Subcutaneous abdominal adipose tissue (tissue), 5 donors: ENCODE measurements around the gene LRIG1.

Experiments used
- H3K27ac ChIP-seq: one replicate; pipeline ENCODE4 v1.7.0; 2013; ENCODE audit warnings: low read depth, mild to moderate bottlenecking, inconsistent platforms, low read length, moderate library complexity
- H3K27me3 ChIP-seq, 5 donors: one replicate each; pipeline ENCODE4 v1.7.0; 2013; ENCODE audit warnings: low read length in 5 of 5, inconsistent platforms in 1 of 5; ENCODE audit not compliant: control insufficient read depth in 5 of 5, insufficient read depth in 4 of 5
- H3K36me3 ChIP-seq, 5 donors: one replicate each; pipeline ENCODE4 v1.7.0; 2013; ENCODE audit warnings: low read length in 5 of 5; ENCODE audit not compliant: control insufficient read depth in 5 of 5, insufficient read depth in 5 of 5
- H3K4me1 ChIP-seq, 5 donors: one replicate each; pipeline ENCODE4 v1.7.0; 2013; ENCODE audit warnings: low read length in 5 of 5, mild to moderate bottlenecking in 3 of 5, moderate library complexity in 1 of 5; ENCODE audit not compliant: control insufficient read depth in 5 of 5, insufficient read depth in 5 of 5
- H3K4me3 ChIP-seq, 5 donors: one replicate each; pipeline ENCODE4 v1.7.0; 2013; ENCODE audit warnings: low read length in 5 of 5, low read depth in 1 of 5
- H3K9ac ChIP-seq, 5 donors: one replicate each; pipeline ENCODE4 v1.7.0; 2013; ENCODE audit warnings: low read length in 5 of 5, mild to moderate bottlenecking in 4 of 5, moderate library complexity in 3 of 5
- H3K9me3 ChIP-seq, 5 donors: one replicate each; pipeline ENCODE4 v1.7.0; 2013; ENCODE audit warnings: low read length in 5 of 5; ENCODE audit not compliant: control insufficient read depth in 5 of 5
- donor health status: healthy.
- donor health status: healthy.
- donor health status: healthy.
- donor health status: healthy.
- donor health status: healthy.

Gene LRIG1, protein sequence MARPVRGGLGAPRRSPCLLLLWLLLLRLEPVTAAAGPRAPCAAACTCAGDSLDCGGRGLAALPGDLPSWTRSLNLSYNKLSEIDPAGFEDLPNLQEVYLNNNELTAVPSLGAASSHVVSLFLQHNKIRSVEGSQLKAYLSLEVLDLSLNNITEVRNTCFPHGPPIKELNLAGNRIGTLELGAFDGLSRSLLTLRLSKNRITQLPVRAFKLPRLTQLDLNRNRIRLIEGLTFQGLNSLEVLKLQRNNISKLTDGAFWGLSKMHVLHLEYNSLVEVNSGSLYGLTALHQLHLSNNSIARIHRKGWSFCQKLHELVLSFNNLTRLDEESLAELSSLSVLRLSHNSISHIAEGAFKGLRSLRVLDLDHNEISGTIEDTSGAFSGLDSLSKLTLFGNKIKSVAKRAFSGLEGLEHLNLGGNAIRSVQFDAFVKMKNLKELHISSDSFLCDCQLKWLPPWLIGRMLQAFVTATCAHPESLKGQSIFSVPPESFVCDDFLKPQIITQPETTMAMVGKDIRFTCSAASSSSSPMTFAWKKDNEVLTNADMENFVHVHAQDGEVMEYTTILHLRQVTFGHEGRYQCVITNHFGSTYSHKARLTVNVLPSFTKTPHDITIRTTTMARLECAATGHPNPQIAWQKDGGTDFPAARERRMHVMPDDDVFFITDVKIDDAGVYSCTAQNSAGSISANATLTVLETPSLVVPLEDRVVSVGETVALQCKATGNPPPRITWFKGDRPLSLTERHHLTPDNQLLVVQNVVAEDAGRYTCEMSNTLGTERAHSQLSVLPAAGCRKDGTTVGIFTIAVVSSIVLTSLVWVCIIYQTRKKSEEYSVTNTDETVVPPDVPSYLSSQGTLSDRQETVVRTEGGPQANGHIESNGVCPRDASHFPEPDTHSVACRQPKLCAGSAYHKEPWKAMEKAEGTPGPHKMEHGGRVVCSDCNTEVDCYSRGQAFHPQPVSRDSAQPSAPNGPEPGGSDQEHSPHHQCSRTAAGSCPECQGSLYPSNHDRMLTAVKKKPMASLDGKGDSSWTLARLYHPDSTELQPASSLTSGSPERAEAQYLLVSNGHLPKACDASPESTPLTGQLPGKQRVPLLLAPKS

DNA sequence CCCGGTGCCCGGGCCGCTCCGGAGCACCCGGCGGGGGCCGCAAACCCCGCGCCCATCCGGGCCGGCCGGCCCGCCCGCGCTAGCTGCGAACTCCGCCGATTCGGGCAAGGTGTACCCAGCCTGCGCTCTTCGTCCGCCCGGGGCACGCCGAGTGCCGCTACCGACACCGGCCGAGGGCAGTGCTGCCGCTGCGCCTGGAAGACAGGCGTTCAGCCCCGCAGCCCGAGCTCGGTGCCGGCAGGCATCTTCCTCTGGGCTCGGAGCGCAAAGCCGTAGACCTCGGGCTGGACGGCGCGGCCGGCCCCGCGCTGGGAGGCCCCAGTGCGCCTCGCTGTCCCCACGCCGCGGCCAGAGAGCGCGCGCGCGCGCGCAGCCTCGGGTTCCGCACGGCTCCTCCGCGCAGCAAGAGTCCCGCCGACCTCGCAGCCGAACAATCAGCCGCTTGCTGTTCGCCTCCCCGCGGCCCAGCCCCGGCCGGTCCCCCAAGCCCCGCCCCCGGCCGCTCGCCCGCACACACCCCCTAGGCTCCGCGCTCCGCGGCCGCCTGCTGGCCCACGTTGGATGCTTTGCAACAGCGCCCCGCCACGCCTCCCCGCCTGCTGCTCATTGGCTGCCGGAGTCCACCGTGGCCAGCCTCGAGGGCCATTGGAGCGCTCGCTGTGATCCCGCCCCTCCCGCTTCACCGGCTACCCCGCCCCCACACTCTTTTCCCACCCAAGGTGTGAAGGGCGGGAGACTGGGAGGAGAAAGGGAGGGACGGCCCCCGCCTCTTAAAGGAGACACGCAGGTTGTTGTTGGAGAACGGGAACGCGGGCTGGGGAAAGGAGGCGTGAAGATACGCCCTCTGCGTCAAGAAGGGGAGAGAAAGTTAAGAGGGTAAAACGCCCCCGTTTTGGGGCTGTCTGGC lies at the start of gene LRIG1:
TSS of gene LRIG1 (minus strand) at position 447 of the 907 bp plus-strand sequence. CDS start 615 bp downstream, outside the sequence.
- Histone ChIP-seq H3K9me3 (no peaks in the 10 kb centered on the region), H3K27ac (peak within 1 kb of the TSS; percentile 86), H3K9ac (peak within 1 kb of the TSS in 4 of 5 donors; percentile 58 to 71 (median 64)), H3K36me3 (no peaks in the 10 kb centered on the region), H3K4me1 (peaks cover under 1 to 53% (median 47%) of the 10 kb centered on the region in 5 donors), H3K27me3 (no peaks in the 10 kb centered on the region), H3K4me3 (peak within 1 kb of the TSS; percentile 82 to 96 (median 88))

DNA sequence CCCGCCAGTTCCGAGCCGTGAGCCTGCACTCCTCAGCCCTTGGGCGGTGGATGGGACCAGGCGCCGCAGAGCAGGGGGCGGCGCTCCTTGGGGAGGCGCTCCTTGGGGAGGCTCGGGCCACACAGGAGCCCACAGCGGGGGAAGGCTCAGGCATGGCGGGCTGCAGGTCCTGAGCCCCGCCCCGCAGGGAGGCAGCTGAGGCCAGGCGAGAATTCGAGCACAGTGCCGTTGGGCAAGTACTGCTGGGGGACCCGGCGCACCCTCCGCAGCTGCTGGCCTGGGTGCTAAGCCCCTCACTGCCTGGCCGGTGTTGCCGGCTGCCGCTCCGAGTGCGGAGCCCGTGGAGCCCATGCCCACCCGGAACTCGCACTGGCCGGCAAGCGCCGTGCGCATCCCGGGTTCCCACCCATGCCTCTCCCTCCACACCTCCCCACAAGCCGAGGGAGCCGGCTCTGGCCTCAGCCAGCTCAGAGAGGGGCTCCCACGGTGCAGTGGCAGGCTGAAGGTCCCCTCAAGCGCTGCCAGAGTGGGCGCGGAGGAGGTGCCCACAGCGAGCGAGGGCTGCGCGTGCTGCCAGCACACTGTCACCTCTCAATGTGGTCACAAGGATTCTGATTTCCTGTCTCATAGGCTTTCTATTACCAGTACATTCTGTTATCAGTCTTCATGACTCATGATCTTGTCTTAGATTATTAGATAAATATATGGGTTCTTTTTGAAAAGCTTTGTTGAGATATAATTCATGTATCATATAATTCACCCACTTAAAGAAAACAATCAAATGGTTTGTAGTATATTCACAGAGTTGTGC lies 44.0 kb upstream of the LRIG1 start:
- H3K9ac ChIP-seq: no peak overlapping the region
- H3K4me3 ChIP-seq: no peak overlapping the region
- no peaks in the 10 kb centered on the region for H3K36me3 ChIP-seq
- no peaks in the 10 kb centered on the region for H3K9me3 ChIP-seq
- no peak overlapping the region for H3K27ac ChIP-seq
- no peaks in the 10 kb centered on the region for H3K4me1 ChIP-seq
- H3K27me3 ChIP-seq: peaks cover 0 to 2% (median 0%) of the 10 kb centered on the region in 5 donors

DNA sequence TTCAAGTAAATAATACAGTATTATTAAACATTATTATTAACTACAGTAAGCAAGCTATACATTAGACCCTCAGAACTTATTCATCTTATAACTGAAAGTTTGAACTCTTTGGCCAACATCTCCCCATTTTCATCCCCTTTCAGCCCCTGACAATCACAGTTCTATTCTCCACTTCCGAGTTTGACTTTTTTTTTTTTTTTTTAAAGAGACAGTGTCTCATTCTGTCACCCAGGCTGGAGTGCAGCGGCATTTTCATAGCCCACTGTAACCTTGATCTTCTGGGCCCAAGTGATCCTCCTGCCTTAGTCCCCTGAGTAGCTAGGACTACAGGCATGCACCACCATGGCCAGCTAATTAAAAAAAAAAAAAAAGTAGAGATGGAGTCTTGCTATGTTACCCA lies 41.3 kb upstream of the LRIG1 start:
- H3K9me3 ChIP-seq: no peaks in the 10 kb centered on the region
- H3K36me3 ChIP-seq: no peaks in the 10 kb centered on the region
- no peaks in the 10 kb centered on the region for H3K4me1 ChIP-seq
- H3K27me3 ChIP-seq: peaks cover 0 to 2% (median 0%) of the 10 kb centered on the region in 5 donors
- no peak overlapping the region for H3K4me3 ChIP-seq
- H3K9ac ChIP-seq: no peak overlapping the region
- no peak overlapping the region for H3K27ac ChIP-seq

DNA sequence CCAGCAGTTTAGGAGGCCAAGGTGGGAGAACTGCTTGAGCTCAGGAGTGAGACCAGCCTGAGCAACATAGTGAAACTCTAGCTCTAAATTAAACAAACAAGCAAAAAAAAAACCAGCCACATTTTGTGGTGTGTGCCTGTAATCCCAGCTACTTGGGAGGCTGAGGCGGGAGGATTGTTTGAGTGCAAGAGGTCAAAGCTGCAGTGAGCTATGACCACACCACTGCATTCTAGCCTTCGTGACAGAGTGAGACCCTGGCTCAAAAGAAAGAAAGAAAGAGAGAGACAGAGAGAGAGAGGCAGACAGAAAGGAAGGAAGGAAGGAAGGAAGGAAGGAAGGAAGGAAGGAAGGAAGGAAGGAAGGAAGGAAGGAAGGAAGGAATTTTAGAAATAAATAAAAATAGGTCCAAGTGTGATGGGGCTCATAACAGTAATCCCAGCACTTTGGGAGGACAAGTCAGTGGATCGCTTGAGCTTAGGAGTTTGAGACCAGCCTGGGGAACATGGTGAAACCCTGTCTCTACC lies 38.7 kb upstream of the LRIG1 start:
- no peaks in the 10 kb centered on the region for H3K27me3 ChIP-seq

DNA sequence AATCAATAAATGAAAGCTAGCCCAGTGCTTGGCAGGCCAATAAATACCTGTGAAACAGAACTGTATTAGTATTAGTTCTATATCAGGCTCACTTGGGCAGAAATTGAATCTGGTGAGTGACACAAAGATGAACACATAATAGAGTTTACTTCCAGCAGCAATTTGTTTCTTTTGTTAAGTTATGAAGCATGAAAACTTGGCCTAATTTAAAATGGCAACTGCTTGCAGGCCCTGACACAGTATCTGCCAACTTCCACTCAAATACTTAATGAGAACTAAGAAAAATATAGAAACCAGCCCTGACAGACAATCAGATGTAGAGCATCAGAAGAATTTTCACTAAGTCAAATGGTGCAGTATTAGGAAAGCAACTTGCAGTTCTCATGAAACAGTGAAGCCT lies 37.6 kb upstream of the LRIG1 start:
- Histone ChIP-seq H3K9me3 (no peaks in the 10 kb centered on the region), H3K9ac (no peak overlapping the region), H3K36me3 (no peaks in the 10 kb centered on the region), H3K27me3 (no peaks in the 10 kb centered on the region), H3K4me3 (no peak overlapping the region), H3K27ac (no peak overlapping the region), H3K4me1 (no peaks in the 10 kb centered on the region)

More for the DNA sequence above, 38.7 kb upstream of the LRIG1 start:
- H3K9ac ChIP-seq: no peak overlapping the region
- no peaks in the 10 kb centered on the region for H3K4me1 ChIP-seq
- H3K4me3 ChIP-seq: no peak overlapping the region
- H3K27ac ChIP-seq: no peak overlapping the region
- no peaks in the 10 kb centered on the region for H3K9me3 ChIP-seq
- no peaks in the 10 kb centered on the region for H3K36me3 ChIP-seq

DNA sequence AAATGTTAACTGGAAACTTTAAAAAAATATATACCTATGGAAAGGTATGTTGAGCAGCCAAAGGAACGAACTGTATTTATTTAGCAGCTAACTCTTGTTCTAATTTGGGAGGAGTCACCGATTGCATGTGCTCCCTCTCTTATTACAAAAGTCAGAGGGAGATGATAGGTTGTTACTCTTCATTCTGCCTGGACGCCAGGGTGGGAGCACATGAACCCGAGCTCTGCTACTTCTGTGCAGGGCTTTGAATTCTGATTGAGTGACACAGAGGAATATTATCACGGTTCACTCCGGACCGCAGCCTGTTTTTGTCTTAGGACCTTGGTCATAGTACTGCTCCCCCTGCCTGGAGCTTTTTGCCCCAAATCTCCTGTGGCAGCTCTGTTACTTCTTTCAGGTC lies 36.9 kb upstream of the LRIG1 start:
- H3K36me3 ChIP-seq: no peaks in the 10 kb centered on the region
- no peaks in the 10 kb centered on the region for H3K9me3 ChIP-seq
- no peak overlapping the region for H3K9ac ChIP-seq
- H3K27me3 ChIP-seq: no peaks in the 10 kb centered on the region
- H3K4me3 ChIP-seq: no peak overlapping the region
- no peaks in the 10 kb centered on the region for H3K4me1 ChIP-seq
- H3K27ac ChIP-seq: no peak overlapping the region

DNA sequence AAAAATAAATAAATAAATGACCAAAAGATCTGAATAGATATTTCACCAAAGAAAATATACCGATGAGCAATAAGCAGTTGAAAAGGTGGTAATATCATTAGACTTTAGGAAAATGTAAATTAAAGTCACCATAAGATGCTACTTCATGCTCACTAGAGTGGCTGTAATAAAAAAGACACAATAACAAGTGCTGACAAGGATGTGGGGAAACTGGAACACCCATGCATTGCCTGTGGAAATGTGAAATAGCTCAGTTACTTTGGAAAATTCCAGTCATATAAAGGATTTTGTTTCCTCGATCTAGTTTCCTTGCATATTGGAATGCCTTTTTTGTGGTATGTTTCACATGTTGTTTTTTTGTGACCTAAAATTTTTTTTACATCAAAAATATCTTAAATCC lies 36.0 kb upstream of the LRIG1 start:
- Histone ChIP-seq H3K27ac (no peak overlapping the region), H3K27me3 (no peaks in the 10 kb centered on the region), H3K4me3 (no peak overlapping the region), H3K4me1 (no peaks in the 10 kb centered on the region), H3K9me3 (no peaks in the 10 kb centered on the region), H3K9ac (no peak overlapping the region), H3K36me3 (no peaks in the 10 kb centered on the region)

DNA sequence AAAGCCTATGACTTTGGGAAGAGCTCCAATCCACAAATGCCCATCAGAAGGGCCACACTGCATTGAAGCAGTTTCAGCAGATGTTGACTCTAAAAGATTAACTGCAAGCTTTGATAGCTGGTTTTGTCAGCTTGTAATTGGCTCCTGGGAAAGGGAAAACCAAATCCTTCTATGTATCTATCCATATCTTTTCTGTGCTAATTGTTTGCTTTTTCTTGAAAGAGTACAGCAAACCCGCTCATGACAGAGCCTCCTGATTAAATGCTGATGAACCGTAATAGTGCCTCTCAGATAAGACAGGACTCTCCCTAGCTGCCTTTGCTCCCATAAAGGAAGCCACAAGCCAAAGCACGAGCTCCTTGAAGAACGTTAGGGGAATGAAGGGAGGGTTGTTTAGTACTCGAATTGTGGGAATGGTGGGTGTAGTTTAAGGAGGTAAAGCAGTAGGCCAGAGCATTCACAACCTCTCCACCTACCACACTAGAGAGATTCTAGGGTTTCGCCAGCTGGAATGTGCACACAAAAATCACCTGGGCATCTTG lies 33.6 kb upstream of the LRIG1 start:
- Histone ChIP-seq H3K9me3 (no peaks in the 10 kb centered on the region), H3K27me3 (no peaks in the 10 kb centered on the region), H3K9ac (no peak overlapping the region), H3K36me3 (no peaks in the 10 kb centered on the region), H3K4me3 (no peak overlapping the region), H3K27ac (no peak overlapping the region), H3K4me1 (no peaks in the 10 kb centered on the region)
